NCI-H1092 treated with DMSO at 0.1 percent for 48 hours (cell line): Measurements from ENCODE around the gene PARP15.
"Not testable (repeated sequence)": the region's sequence is repeated elsewhere in the genome, so short reads cannot be mapped to it uniquely, and the experiment has no call there.

Experiments used
- DNase-seq: peaks from one replicate; lab custom pipeline; 2025; lab: John Stamatoyannopoulos, UW

Gene PARP15

GRCh38 chr3:122619040-122619439 is 41.6 kb downstream of the PARP15 start:
- no peak for DNase-seq

GRCh38 chr3:122620399-122620798 is 42.9 kb downstream of the PARP15 start:
- DNase-seq = no peak

DNA sequence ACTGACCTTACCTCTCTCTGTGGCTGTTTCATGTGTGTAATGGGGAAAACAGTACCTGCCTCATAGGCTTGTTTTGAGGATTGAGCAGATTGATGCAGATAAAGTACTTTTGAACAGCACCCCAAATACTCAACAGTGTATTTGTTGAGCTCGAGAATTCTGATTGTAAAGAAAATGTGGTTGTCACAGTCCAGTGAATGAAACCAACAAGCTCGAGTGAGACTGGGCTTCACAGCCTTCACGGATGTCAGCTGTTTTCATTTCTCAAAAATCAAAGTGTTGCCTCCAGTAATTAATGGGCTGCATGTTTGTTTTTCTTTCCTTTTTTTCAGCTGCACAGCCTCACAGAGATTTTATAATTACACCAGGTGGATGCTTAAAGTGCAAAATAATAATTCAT is 43.7 kb downstream of the PARP15 start:
- no peak for DNase-seq

DNA sequence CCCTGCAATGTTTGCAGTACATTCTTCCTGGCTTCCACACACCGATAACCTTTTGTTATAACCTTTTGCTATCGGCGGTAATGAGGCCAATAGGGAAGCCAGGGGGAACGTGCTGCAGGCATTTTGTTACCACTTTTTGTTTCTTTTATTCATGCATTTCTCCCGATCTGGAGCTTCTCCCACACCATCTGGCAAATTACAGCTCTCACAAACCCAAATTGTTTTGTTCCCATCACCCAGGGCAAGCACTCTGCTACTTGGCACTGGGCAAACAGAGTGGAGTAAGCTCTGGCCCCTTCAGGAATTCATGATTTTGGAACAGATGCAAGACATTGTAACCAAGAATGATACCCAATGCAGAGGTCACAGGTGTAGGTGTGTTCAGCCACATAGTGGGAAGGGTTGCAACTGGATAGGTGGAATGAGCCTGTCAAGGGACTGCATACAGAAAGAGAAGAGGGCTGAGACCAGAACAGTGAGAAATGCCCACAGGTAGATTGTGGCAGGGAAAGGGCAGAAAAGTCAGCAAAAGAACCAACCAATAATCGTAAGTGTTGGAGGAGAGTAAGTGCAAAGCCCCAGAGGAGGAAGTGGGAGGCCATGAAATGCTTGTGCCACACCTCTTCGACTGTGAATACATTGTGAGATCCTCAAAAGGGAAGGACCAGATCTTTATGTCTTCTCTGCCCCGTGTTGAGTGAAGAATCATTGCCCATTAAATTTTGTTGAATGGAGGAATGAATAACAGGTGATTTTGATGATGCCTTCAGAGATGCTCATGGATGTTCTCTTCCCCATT is 45.8 kb downstream of the PARP15 start:
- no peak for DNase-seq

DNA sequence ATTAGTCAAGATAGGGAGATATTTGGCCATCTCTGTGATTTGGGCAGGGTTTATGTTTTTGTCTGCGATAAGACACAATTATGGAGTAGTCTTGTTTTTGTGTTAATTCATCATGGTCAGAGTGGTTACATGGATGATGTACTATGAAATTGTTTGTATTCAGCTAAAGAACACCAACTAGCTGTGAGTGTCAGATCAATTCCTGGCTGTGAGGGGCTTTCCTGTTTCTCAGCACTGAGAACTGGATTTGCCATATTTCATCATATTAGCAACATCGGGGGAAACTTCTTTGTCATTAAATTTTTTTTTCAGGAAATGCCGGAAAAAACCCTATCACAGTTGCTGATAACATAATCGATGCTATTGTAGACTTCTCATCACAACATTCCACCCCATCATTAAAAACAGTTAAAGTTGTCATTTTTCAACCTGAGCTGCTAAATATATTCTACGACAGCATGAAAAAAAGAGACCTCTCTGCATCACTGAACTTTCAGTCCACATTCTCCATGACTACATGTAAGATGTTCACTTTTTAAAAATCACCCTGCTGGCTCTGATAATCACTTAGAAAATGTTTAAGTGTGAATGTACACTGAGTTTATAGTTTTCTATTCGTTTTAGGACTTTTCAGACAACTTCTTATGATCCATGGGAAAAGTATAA is 49.2 kb downstream of the PARP15 start:
- DNase-seq = no peak

- no peak for DNase-seq
Measured at GRCh38 chr3:122627301-122627700, 49.9 kb downstream of the PARP15 start.

DNA sequence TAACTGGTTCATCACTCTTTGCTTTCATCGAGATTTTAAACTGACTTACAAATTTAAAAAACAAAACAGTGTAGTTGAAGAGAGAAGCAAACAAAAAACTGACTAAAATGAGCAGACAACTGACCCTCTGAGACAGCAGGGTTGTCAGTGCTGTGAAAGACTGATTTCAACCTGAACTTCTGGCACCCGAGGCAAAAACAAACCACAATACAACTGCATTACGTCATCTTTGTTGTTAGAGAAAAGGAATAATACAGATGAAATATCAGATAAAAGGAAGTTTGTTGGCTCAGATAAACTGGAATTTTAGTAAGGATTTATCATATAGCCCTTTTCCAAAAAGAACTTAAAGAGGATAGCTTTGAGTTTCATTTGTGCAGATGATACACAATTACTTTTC is 51.1 kb downstream of the PARP15 start:
- DNase-seq = no peak

- DNase-seq = no peak
Measured at GRCh38 chr3:122629763-122630162, 52.3 kb downstream of the PARP15 start.

DNA sequence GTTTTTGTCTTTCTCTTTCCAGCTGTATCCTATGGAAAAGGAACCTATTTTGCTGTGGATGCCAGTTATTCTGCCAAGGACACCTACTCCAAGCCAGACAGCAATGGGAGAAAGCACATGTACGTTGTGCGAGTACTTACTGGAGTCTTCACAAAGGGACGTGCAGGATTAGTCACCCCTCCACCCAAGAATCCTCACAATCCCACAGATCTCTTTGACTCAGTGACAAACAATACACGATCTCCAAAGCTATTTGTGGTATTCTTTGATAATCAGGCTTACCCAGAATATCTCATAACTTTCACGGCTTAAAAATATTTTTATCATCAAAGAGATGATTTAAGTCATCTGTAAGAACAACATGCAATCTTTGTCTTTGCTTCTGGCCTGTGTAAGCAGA is 58.3 kb downstream of the PARP15 start:
- no peak for DNase-seq

- DNase-seq = no peak
Measured at GRCh38 chr3:122636697-122637096, 59.2 kb downstream of the PARP15 start.

GRCh38 chr3:122640437-122640999 is 63.1 kb downstream of the PARP15 start:
- no peak for DNase-seq

- no peak for DNase-seq
Measured at GRCh38 chr3:122642935-122643334, 65.5 kb downstream of the PARP15 start.

DNA sequence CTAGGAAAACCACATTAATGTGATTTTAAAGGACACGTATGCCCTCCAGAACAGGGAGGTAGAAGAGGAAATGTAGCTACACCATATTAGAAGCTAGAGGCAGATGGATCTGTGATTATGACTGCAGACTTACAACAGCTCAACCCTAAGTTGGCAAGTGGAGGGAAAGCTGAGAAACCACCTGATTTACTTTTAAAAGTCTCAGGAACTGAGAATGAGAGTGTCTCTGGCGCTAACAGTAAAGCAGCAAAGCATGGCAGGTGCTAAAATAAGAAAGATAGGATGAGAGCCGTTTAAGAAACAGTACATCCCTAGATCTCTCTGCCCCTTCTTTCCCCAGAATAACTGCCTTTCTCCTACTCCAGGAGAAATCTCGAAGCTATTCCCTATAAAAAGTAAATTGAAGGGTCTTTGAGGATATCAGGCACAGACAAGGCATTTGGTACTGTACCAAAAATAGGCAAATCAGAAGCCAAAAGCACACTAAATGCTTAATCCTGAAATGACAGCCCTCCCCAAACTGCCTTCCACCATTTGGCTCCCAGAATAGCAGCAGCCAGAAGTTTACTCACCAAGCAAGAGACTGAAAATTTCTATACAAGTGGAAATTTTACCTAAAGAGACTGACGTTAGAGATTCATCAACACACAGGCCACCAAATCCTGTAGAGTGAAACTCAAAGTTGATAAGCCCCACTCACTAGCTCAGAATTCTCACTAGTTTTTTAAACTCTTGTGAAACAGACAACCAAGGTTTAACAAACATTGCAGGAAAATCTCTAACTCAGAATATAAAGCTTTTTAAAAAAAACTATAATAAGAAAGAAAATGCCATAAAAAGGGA is 68.9 kb downstream of the PARP15 start:
- DNase-seq = no peak

DNA sequence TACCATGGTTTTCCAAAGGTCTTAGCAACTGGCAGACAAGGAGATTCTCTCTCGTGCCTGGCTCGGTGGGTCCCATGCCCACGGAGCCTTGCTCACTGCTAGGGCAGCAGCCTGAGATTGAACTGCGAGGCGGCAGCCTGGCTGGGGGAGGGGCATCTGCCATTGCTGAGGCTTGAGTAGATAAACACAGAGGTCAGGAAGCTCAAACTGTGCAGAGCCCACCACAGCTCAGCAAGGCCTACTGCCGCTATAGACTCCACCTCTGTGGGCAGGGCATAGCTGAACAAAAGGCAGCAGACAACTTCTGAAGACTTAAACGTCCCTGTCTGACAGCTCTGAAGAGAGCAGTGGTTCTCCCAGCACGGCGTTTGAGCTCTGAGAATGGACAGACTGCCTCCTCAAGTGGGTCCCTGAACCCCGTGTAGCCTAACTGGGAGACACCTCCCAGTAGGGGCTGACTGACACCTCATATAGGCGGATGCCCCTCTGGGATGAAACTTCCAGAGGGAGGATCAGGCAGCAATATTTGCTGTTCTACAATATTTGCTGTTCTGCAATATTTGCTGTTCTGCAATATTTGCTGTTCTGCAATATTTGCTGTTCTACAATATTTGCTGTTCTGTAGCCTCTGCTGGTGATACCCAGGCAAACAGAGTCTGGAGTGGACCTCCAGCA is 73.9 kb downstream of the PARP15 start:
- not testable (repeated sequence) for DNase-seq

- not testable (repeated sequence) for DNase-seq
Measured at GRCh38 chr3:122651962-122652361, 74.5 kb downstream of the PARP15 start.

GRCh38 chr3:122658336-122658735 is 80.9 kb downstream of the PARP15 start:
- DNase-seq = not testable (repeated sequence)

DNA sequence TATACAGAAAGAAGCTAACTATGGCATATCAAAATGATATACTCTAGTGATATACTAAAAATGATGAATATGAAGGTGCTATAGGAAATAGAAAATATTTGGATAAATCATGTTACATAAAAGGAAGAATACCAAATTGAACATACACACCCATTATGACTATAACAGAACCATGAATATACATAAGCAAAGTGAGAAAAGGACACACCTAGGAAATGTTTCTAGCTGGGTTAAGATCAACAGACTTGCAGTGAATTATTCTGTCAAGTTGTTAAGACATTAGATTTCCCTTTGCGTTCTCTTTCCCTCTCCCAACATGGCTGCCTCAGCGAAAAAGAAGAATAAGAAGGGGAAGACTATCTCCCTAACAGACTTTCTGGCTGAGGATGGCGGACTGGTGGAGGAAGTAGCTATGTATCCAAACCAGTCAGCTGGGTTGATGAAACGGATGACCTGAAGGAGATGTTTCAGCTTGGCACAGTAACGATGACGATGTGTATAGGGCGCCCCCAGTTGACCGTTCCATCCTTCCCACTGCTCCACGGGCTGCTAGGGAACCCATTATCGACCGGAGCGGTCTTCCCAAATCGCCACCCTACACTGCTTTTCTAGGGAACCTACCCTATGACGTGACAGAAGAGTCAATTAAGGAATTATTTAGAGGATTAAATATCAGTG is 83.0 kb downstream of the PARP15 start:
- no peak for DNase-seq

DNA sequence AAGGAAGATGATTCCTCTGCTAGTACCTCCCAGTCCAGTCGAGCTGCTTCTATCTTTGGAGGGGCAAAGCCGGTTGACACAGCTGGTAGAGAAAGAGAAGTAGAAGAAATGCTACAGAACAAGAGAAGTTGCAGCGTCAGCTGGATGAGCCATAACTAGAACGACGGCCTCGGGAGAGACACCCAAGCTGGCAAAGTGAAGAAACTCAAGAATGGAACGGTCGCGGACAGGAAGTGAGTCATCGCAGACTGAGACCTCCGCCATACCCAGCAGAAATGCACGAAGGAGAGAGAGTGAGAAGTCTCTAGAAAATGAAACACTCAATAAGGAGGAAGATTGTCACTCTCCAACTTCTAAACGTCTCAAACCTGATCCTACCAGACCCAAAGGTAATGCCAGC is 84.2 kb downstream of the PARP15 start:
- DNase-seq = no peak

DNA sequence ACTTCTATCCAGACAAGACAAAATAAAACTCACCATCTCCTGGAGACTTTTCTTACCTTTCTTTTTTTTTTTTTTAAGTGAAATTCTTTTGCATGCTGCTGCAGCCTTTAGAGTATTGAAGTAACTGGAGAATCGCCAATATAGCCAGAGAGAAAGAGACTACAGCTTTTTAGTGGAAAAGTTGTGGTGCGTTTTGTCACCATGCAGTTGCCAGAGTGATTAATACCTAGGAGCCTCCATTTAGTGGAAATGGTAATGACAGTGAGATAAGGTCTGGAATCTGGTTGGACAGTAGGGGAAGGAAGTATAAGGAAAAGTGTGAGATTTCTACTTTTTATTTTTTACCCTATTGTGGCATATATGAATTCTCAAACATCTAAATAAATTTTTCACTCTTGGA is 85.1 kb downstream of the PARP15 start:
- DNase-seq = no peak

DNA sequence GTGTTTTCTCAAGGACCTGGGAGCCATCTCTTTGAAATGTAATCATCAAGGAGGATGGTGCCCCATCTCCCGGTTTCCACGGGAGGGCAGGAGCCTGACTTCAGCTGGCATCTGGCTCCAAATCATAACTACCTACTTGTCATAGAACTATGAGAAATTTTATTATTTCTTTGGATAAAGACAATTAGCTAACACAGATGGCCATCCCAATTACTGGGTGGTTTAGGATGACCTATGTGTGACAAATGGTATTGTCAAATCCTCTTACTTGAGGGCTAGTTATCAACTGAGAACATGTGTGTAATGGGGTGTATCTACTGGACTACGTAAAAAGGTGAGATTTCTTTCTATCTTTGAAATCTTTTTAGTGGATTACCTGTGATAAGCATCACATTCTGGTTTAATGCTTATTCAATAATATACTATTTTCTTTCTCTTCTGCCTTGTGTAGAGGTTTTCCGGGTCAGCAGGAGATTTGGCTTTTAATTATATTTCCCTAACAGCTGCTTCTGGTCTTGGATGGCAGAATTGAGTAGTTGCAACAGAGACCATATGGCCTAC is 87.9 kb downstream of the PARP15 start:
- DNase-seq = no peak

GRCh38 chr3:122665881-122666280 is 88.4 kb downstream of the PARP15 start:
- no peak for DNase-seq
